OCI-LY3 (cell line): ENCODE results near the gene FBLIM1.

Experiments
- H2AFZ ChIP-seq: fragments of 200-600, 300-600 bp; shearing (Covaris generic); 2 replicates; pipeline ENCODE4 v1.6.0; 2014; ENCODE audit warnings: antibody characterized with exemption, low read depth, low read length
- H3K27ac ChIP-seq: fragments of 200-600, 300-600 bp; sonication (generic); 2 replicates; pipeline ENCODE4 v1.5.1; 2014; ENCODE audit warnings: mild to moderate bottlenecking, low read length, moderate library complexity, mixed read lengths
- H3K27me3 ChIP-seq: fragments of 200-600, 300-600 bp; sonication (generic); 2 replicates; pipeline ENCODE4 v1.6.1; 2014; ENCODE audit warnings: low read depth, low read length, mixed read lengths
- H3K36me3 ChIP-seq: fragments of 200-600, 300-600 bp; sonication (generic); replicated peaks from 2 replicates; pipeline ENCODE3; 2014; ENCODE audit warnings: low read depth, low read length, mixed read lengths
- H3K4me1 ChIP-seq: fragments of 300-600, 200-600 bp; sonication (generic); 2 replicates; pipeline ENCODE4 v1.6.1; 2014; ENCODE audit warnings: low read length, mixed read lengths
- H3K4me2 ChIP-seq: fragments of 200-600, 300-600 bp; sonication (generic); 2 replicates; pipeline ENCODE4 v1.6.1; 2014; ENCODE audit warnings: low read length, mixed read lengths
- H3K4me3 ChIP-seq: fragments of 300-600, 200-600 bp; sonication (generic); 2 replicates; pipeline ENCODE4 v1.5.1; 2014; ENCODE audit warnings: antibody characterized with exemption, mild to moderate bottlenecking, low read length, moderate library complexity
- H3K79me2 ChIP-seq: fragments of 300-600, 200-600 bp; shearing (Covaris generic); 2 replicates; pipeline ENCODE4 v1.6.1; 2014; ENCODE audit warnings: mild to moderate bottlenecking, low read length, mixed read lengths
- H3K9ac ChIP-seq: fragments of 300-600, 200-600 bp; shearing (Covaris generic); 2 replicates; pipeline ENCODE4 v1.6.0; 2014; ENCODE audit warnings: mild to moderate bottlenecking, low read length, moderate library complexity
- H3K9me3 ChIP-seq: fragments of 200-600, 300-600 bp; shearing (Covaris generic); 2 replicates; pipeline ENCODE4 v1.6.1; 2014; ENCODE audit warnings: low read length, mixed read lengths; ENCODE audit not compliant: insufficient read depth
- H4K20me1 ChIP-seq: fragments of 200-600, 300-600 bp; sonication (generic); 2 replicates; pipeline ENCODE4 v1.6.1; 2016; ENCODE audit warnings: low read length, mixed read lengths; ENCODE audit not compliant: insufficient read depth
- CTCF ChIP-seq: fragments of 200-600, 300-600 bp; sonication (generic); IDR thresholded peaks from 2 replicates; pipeline ENCODE4 v1.5.1; 2014; ENCODE audit warnings: antibody characterized with exemption, low read length, low read depth
- EZH2phosphoT487 ChIP-seq: fragments of 200-600 bp; shearing (Covaris generic); IDR thresholded peaks from 2 replicates; pipeline ENCODE4 v1.6.1; 2018; ENCODE audit warnings: antibody characterized with exemption, mixed run types, low read depth

Gene FBLIM1

DNA sequence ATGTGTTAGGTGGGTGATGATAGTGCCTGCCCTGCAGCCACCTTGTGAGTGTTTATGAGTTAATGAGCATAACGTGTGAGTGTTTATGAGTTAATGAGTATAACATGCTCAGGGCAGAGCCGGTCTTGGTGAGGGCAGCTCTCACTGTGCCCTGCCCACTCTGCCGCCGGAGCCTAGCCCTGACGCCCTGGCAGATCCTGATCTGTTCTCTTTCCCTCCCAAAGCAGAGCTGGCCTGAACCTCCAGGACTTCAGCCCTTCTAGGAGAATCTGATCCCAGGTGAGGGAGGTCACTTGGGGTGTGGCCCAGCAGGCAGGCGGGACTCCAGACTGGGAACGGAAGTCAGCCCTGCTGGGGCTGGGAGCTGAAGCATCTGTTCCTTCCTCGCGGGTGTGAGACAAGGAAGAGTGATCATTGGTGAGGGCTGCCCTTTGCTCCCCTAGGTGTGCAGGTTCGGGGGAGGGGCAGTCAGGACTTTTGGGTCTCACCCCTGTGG is 5.7 kb downstream of the FBLIM1 start:
- Histone ChIP-seq H3K4me3 (no peak overlapping the region), H4K20me1 (no peaks in the 10 kb centered on the region), H3K79me2 (no peaks in the 10 kb centered on the region), H3K27me3 (no peaks in the 10 kb centered on the region), H3K27ac (no peak overlapping the region), H2AFZ (no peak overlapping the region), H3K4me2 (no peak overlapping the region), H3K36me3 (no peaks in the 10 kb centered on the region), H3K9ac (no peak overlapping the region), H3K4me1 (peaks cover 7% of the 10 kb centered on the region; the same call in 1 of the 2 replicates), H3K9me3 (no peaks in the 10 kb centered on the region)
- no peak for TF ChIP-seq CTCF
- no peak for TF ChIP-seq EZH2phosphoT487

GRCh38 chr1:15764890-15765289 is 6.3 kb downstream of the FBLIM1 start:
- H4K20me1 ChIP-seq = no peaks in the 10 kb centered on the region
- H3K36me3 ChIP-seq = no peaks in the 10 kb centered on the region
- H3K27me3 ChIP-seq = no peaks in the 10 kb centered on the region
- H3K4me2 ChIP-seq = no peak overlapping the region
- no peak overlapping the region for H3K27ac ChIP-seq
- no peak overlapping the region for H2AFZ ChIP-seq
- peaks cover 7% of the 10 kb centered on the region; the same call in 1 of the 2 replicates for H3K4me1 ChIP-seq
- H3K9me3 ChIP-seq = no peaks in the 10 kb centered on the region
- H3K4me3 ChIP-seq = no peak overlapping the region
- H3K9ac ChIP-seq = no peak overlapping the region
- no peak for TF ChIP-seq EZH2phosphoT487
- no peak for TF ChIP-seq CTCF
- H3K79me2 ChIP-seq = no peaks in the 10 kb centered on the region

- H2AFZ ChIP-seq = peak overlapping the region; percentile 65; the same call in 1 of the 2 replicates
- no peak overlapping the region for H3K27ac ChIP-seq
- peak overlapping the region; percentile 52 for H3K4me2 ChIP-seq
- H3K9me3 ChIP-seq = no peaks in the 10 kb centered on the region
- no peaks in the 10 kb centered on the region for H4K20me1 ChIP-seq
- H3K79me2 ChIP-seq = no peaks in the 10 kb centered on the region
- no peak overlapping the region for H3K9ac ChIP-seq
- TF ChIP-seq EZH2phosphoT487 (no peak), CTCF (no peak)
- H3K4me3 ChIP-seq = peak overlapping the region; percentile 51; the same call in 1 of the 2 replicates
- no peaks in the 10 kb centered on the region for H3K36me3 ChIP-seq
- H3K4me1 ChIP-seq = peaks cover 7% of the 10 kb centered on the region; the same call in 1 of the 2 replicates
- H3K27me3 ChIP-seq = no peaks in the 10 kb centered on the region
Measured at GRCh38 chr1:15765495-15766194, 7.0 kb downstream of the FBLIM1 start.

DNA sequence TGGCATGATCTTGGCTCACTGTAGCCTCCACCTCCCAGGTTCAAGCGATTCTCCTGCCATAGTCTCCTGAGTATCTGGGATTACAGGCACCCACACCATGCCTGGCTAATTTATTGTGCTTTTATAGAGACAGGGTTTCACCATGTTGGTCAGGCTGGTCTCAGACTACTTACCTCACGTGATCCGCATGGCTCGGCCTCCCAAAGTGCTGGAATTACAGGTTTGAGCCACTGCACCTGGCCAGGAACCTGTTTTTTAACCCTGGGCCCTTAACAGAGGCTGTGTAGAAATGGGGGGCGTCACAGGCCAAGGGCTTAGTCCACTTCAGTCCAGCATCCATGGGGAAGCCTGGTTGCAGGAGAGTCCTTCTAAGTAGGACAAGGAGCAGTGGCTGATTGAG is 9.3 kb downstream of the FBLIM1 start:
- H2AFZ ChIP-seq = no peak overlapping the region
- H4K20me1 ChIP-seq = no peaks in the 10 kb centered on the region
- no peak for TF ChIP-seq EZH2phosphoT487
- no peak for TF ChIP-seq CTCF
- no peak overlapping the region for H3K27ac ChIP-seq
- H3K79me2 ChIP-seq = no peaks in the 10 kb centered on the region
- H3K27me3 ChIP-seq = no peaks in the 10 kb centered on the region
- no peaks in the 10 kb centered on the region for H3K36me3 ChIP-seq
- H3K9me3 ChIP-seq = no peaks in the 10 kb centered on the region
- no peak overlapping the region for H3K4me3 ChIP-seq
- peaks cover 7% of the 10 kb centered on the region; the same call in 1 of the 2 replicates for H3K4me1 ChIP-seq
- no peak overlapping the region for H3K4me2 ChIP-seq
- H3K9ac ChIP-seq = no peak overlapping the region
